WTC11 (cell line): ENCODE data around the gene PALS1.

Experiments
- ATF1 ChIP-seq: sonication (generic); formaldehyde crosslinking; IDR thresholded peaks from 2 replicates; pipeline ENCODE4 v1.8.1; 2023; ENCODE audit warnings: mild to moderate bottlenecking, moderate library complexity, missing genetic modification reagents
- ATF3 ChIP-seq: sonication (generic); formaldehyde crosslinking; conservative IDR thresholded peaks from 2 replicates; pipeline ENCODE4 v1.8.1; 2022; ENCODE audit warnings: mild to moderate bottlenecking, missing genetic modification reagents
- IRF2 ChIP-seq: sonication (generic); formaldehyde crosslinking; IDR thresholded peaks from 2 replicates; pipeline ENCODE4 v1.8.0; 2022; ENCODE audit warnings: low read depth, missing genetic modification reagents, borderline replicate concordance
- MAX ChIP-seq: sonication (generic); formaldehyde crosslinking; IDR thresholded peaks from 2 replicates; pipeline ENCODE4 v1.8.0; 2022; ENCODE audit warnings: mild to moderate bottlenecking, missing genetic modification reagents
- SMAD3 ChIP-seq: sonication (generic); formaldehyde crosslinking; IDR thresholded peaks from 2 replicates; pipeline ENCODE4 v1.8.0; 2022; ENCODE audit warnings: missing genetic modification reagents, mild to moderate bottlenecking, borderline replicate concordance
- SP1 ChIP-seq: sonication (generic); formaldehyde crosslinking; conservative IDR thresholded peaks from 2 replicates; pipeline ENCODE4 v1.8.1; 2022; ENCODE audit warnings: missing genetic modification reagents
- ZNF121 ChIP-seq: sonication (generic); formaldehyde crosslinking; IDR thresholded peaks from 2 replicates; pipeline ENCODE4 v1.8.0; 2023; ENCODE audit warnings: missing genetic modification reagents
- TF ChIP-seq, protein P1 (sequence below): fragments of 200-600 bp; IDR thresholded peaks from 2 replicates; pipeline ENCODE4 v1.8.0; 2022; ENCODE audit warnings: antibody characterized with exemption
- TF ChIP-seq, protein P2 (sequence below): sonication (generic); formaldehyde crosslinking; IDR thresholded peaks from 2 replicates; pipeline ENCODE4 v1.8.0; 2023; ENCODE audit warnings: missing genetic modification reagents

DNA sequence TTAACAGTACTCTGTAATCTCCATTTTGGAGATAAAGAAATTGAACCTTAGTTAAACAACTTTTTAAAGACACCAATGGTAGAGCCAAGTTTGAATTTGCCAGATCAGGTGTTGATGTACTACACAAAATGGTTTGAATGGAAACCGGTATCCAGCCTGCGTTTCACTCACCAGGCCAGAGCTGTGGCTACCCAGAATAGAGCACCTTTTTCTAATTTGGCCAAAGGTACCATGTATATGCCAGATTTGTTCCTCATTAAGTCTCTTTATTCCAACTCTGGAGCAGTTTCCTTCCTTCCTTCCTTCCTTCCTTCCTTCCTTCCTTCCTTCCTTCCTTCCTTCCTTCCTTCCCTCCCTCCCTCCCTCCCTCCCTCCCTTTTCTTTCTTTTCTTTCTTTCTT lies 39.3 kb downstream of the PALS1 start:
- TF ChIP-seq, protein P1, sequence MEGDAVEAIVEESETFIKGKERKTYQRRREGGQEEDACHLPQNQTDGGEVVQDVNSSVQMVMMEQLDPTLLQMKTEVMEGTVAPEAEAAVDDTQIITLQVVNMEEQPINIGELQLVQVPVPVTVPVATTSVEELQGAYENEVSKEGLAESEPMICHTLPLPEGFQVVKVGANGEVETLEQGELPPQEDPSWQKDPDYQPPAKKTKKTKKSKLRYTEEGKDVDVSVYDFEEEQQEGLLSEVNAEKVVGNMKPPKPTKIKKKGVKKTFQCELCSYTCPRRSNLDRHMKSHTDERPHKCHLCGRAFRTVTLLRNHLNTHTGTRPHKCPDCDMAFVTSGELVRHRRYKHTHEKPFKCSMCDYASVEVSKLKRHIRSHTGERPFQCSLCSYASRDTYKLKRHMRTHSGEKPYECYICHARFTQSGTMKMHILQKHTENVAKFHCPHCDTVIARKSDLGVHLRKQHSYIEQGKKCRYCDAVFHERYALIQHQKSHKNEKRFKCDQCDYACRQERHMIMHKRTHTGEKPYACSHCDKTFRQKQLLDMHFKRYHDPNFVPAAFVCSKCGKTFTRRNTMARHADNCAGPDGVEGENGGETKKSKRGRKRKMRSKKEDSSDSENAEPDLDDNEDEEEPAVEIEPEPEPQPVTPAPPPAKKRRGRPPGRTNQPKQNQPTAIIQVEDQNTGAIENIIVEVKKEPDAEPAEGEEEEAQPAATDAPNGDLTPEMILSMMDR, result no peak
- TF ChIP-seq, protein P2, sequence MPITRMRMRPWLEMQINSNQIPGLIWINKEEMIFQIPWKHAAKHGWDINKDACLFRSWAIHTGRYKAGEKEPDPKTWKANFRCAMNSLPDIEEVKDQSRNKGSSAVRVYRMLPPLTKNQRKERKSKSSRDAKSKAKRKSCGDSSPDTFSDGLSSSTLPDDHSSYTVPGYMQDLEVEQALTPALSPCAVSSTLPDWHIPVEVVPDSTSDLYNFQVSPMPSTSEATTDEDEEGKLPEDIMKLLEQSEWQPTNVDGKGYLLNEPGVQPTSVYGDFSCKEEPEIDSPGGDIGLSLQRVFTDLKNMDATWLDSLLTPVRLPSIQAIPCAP (CRISPR knock-in tag), result no peak
- TF ChIP-seq SP1 (CRISPR knock-in tag), result no peak
- no peak for TF ChIP-seq MAX (CRISPR knock-in tag)
- TF ChIP-seq ATF3, result no peak
- no peak for TF ChIP-seq IRF2
- no peak for TF ChIP-seq ZNF121 (CRISPR knock-in tag)
- no peak for TF ChIP-seq ATF1 (CRISPR knock-in tag)
- no peak for TF ChIP-seq SMAD3 (CRISPR knock-in tag)
